ENCODE measurements around the gene CACUL1. TPM values are rescaled to one million over a fixed set of nuclear protein-coding genes. Genes with fewer than 3 reads are reported as not detected.

Gene CACUL1
- total RNA-seq, 2 experiments from 2014 or later, result 12.0 to 27.6 TPM

GRCh38 chr10:118732245-118733165 lies 22.3 kb downstream of the CACUL1 start:
- BruUV-seq (replicated peaks), result no TSS peak
- Histone ChIP-seq H2AFZ (ENCODE audit: low read length) (no peak overlapping the region), H4K20me1 (ENCODE audit: insufficient read depth, low read length) (peaks cover 28% of the 10 kb centered on the region; the same call in 1 of the 2 replicates), H3K27ac (ENCODE audit: low read depth, low read length, poor library complexity, severe bottlenecking) (no peak overlapping the region), H3K4me1 (ENCODE audit: insufficient read depth, low read length, poor library complexity, severe bottlenecking) (peaks cover 19% of the 10 kb centered on the region), H3K36me3 (ENCODE audit: insufficient read depth, low read length) (peaks cover 3% of the 10 kb centered on the region; the same call in 1 of the 2 replicates), H3K4me2 (ENCODE audit: low read length) (no peak overlapping the region), H3K4me3 (ENCODE audit: low read depth, low read length, poor library complexity, severe bottlenecking) (no peak overlapping the region), H3K9me2 (ENCODE audit: insufficient read depth, low read length) (no peaks in the 10 kb centered on the region), H3K9me3 (ENCODE audit: low read length) (no peaks in the 10 kb centered on the region), H3K79me2 (ENCODE audit: insufficient read depth, low read depth, low read length) (peaks cover 47% of the 10 kb centered on the region)
- ChIA-PET POLR2A (interaction anchor here (0.6 to 6.0 kb wide), 2 partner anchors 21 to 273 kb away, joined by 3 to 37 read pairs; partner anchors contain the start of gene CACUL1), CTCF (ENCODE audit: unreplicated experiment) (no interaction called here)
- no peak for DNase-seq (ENCODE audit: low spot score)
- intact Hi-C loops (cut with micrococcal nuclease; ENCODE audit: unreplicated experiment), result no loop called here
- TF ChIP-seq CTCF (conservative IDR thresholded peaks at IDR 0.05; ENCODE audit: low read length) (no peak), EZH2phosphoT487 (IDR thresholded peaks at IDR 0.05; ENCODE audit: borderline replicate concordance, low read depth, low read length) (no peak)

GRCh38 chr10:118730756-118731456 lies 23.9 kb downstream of the CACUL1 start:
- no peak overlapping the region for H2AFZ ChIP-seq (ENCODE audit: low read length)
- H3K79me2 ChIP-seq (ENCODE audit: insufficient read depth, low read depth, low read length), result peaks cover 39% of the 10 kb centered on the region
- 0 out of 2 replicates have a peak overlapping the region, but pooled peaks have one; percentile 36 for H3K4me2 ChIP-seq (ENCODE audit: low read length)
- POLR2A ChIA-PET, result interaction anchor here (0.6 to 6.0 kb wide), 3 partner anchors 11 to 61 kb away, joined by 3 to 37 read pairs (median 3); partner anchors contain the start of gene CACUL1
- no peak overlapping the region for H3K4me3 ChIP-seq (ENCODE audit: low read depth, low read length, poor library complexity, severe bottlenecking)
- H3K9me2 ChIP-seq (ENCODE audit: insufficient read depth, low read length), result no peaks in the 10 kb centered on the region
- CTCF ChIA-PET (ENCODE audit: unreplicated experiment), result no interaction called here
- H3K27ac ChIP-seq (ENCODE audit: low read depth, low read length, poor library complexity, severe bottlenecking), result no peak overlapping the region
- H3K36me3 ChIP-seq (ENCODE audit: insufficient read depth, low read length), result peaks cover 7% of the 10 kb centered on the region; the same call in 1 of the 2 replicates
- intact Hi-C loops (cut with micrococcal nuclease; ENCODE audit: unreplicated experiment), result no loop called here
- H3K4me1 ChIP-seq (ENCODE audit: insufficient read depth, low read length, poor library complexity, severe bottlenecking), result peaks cover 19% of the 10 kb centered on the region
- BruUV-seq (replicated peaks), result no TSS peak
- peaks cover 23% of the 10 kb centered on the region; the same call in 1 of the 2 replicates for H4K20me1 ChIP-seq (ENCODE audit: insufficient read depth, low read length)
- no peak for DNase-seq (ENCODE audit: low spot score)
- H3K9me3 ChIP-seq (ENCODE audit: low read length), result no peaks in the 10 kb centered on the region
- TF ChIP-seq EZH2phosphoT487 (IDR thresholded peaks at IDR 0.05; ENCODE audit: borderline replicate concordance, low read depth, low read length) (no peak), CTCF (conservative IDR thresholded peaks at IDR 0.05; ENCODE audit: low read length) (no peak)
